ENCODE results near the gene SSH3.

SSH3 gene

DNA sequence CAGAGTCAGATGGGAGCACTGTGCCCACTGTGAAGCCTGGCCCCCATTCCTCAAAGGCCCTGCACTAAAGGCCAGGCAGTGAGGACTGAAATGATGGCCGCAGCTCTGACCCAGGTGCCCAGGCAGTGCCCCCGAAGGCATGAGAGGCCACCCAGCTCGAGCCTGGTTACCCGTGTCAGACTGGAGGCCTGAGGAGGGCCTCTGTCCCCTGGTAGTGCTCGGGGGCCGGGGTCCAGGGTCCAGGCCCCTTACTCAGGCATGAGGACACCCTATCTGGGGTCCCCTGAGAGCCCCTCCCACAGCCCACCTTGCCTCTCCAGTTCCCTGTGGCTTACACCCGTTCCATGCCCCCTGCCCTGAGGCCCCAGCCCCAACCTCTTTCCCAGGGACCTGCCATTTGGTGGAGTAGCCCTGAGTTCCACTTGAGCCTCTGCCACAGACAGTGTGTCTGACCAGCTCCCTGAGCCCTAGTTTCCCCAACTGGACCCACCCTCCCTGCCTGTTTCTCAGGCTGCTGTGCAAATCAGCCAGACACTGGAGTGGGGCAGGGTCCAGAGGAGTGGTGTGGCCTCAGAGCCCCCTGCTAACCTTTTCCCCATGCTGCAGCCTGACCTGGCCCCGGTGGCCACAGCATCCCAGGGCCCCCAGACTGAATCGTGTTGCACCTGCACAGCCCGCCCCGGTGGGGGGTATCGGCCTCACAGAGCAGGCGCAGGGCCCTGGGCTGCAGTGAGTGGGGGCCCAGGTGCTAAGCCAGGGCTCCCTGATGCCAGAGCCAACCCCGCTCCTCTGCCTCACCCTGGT, 25.0 kb upstream of the SSH3 start:
- Histone ChIP-seq H3K27me3 (ENCODE audit: low read length) (no peaks in the 10 kb centered on the region), H3K9me3 (ENCODE audit: insufficient read depth, low read length) (no peaks in the 10 kb centered on the region), H3K9me2 (replicated peaks; ENCODE audit: insufficient read depth, low read length) (no peaks in the 10 kb centered on the region), H2AFZ (ENCODE audit: low read depth, low read length, severe bottlenecking) (no peak overlapping the region), H3K9ac (ENCODE audit: low read length) (peak overlapping the region; percentile 73), H3K79me2 (ENCODE audit: insufficient read depth, low read length) (peaks cover 58% of the 10 kb centered on the region), H4K20me1 (ENCODE audit: low read depth, low read length) (no peaks in the 10 kb centered on the region), H3F3A (ENCODE audit: insufficient read depth) (peaks cover 18% of the 10 kb centered on the region), H3K27ac (ENCODE audit: low read depth, low read length) (peak overlapping the region; percentile 97), H3K36me3 (ENCODE audit: low read length) (peaks cover 3% of the 10 kb centered on the region; the same call in 1 of the 2 replicates), H3K4me3 (ENCODE audit: insufficient read depth, low read length, poor library complexity, severe bottlenecking) (no peak overlapping the region), H3K4me2 (ENCODE audit: low read depth, low read length, poor library complexity, severe bottlenecking) (peak overlapping the region; percentile 73)
- TF ChIP-seq EZH2phosphoT487 (conservative IDR thresholded peaks at IDR 0.05; ENCODE audit: low read length): no peak
- TF ChIP-seq, protein P1, sequence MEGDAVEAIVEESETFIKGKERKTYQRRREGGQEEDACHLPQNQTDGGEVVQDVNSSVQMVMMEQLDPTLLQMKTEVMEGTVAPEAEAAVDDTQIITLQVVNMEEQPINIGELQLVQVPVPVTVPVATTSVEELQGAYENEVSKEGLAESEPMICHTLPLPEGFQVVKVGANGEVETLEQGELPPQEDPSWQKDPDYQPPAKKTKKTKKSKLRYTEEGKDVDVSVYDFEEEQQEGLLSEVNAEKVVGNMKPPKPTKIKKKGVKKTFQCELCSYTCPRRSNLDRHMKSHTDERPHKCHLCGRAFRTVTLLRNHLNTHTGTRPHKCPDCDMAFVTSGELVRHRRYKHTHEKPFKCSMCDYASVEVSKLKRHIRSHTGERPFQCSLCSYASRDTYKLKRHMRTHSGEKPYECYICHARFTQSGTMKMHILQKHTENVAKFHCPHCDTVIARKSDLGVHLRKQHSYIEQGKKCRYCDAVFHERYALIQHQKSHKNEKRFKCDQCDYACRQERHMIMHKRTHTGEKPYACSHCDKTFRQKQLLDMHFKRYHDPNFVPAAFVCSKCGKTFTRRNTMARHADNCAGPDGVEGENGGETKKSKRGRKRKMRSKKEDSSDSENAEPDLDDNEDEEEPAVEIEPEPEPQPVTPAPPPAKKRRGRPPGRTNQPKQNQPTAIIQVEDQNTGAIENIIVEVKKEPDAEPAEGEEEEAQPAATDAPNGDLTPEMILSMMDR (IDR thresholded peaks at IDR 0.05; ENCODE audit: insufficient read depth, low read length, poor library complexity, severe bottlenecking): no peak

DNA sequence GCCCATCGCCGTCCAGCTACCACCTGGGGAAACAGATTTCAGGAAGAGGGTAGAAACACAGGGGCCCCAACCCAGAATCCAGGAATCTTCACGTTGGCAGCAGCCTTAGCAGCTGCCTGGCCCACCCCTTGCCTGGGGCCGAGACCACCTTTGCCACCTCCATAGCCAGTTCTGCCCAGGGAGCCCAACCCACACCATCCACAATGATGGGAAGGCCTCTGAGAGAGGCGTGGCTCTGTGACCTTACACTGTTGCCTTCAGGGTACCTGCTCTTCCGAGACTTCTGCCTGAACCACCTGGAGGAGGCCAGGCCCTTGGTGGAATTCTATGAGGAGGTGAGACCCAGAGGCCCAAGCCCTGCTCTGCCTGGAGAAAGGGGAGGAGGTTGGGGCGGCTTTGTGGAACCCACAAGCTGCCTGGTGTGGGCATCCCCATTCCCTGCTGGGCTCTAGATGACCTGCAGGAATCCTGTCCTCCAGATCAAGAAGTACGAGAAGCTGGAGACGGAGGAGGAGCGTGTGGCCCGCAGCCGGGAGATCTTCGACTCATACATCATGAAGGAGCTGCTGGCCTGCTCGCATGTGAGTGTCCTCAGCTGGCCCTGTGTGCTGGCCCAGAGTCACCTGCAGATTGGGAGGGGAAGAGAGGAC, 24.3 kb upstream of the SSH3 start:
- TF ChIP-seq EZH2phosphoT487 (conservative IDR thresholded peaks at IDR 0.05; ENCODE audit: low read length): no peak
- TF ChIP-seq, protein P1 (IDR thresholded peaks at IDR 0.05; ENCODE audit: insufficient read depth, low read length, poor library complexity, severe bottlenecking): no peak
- no peak overlapping the region for H3K27ac ChIP-seq (ENCODE audit: low read depth, low read length)

DNA sequence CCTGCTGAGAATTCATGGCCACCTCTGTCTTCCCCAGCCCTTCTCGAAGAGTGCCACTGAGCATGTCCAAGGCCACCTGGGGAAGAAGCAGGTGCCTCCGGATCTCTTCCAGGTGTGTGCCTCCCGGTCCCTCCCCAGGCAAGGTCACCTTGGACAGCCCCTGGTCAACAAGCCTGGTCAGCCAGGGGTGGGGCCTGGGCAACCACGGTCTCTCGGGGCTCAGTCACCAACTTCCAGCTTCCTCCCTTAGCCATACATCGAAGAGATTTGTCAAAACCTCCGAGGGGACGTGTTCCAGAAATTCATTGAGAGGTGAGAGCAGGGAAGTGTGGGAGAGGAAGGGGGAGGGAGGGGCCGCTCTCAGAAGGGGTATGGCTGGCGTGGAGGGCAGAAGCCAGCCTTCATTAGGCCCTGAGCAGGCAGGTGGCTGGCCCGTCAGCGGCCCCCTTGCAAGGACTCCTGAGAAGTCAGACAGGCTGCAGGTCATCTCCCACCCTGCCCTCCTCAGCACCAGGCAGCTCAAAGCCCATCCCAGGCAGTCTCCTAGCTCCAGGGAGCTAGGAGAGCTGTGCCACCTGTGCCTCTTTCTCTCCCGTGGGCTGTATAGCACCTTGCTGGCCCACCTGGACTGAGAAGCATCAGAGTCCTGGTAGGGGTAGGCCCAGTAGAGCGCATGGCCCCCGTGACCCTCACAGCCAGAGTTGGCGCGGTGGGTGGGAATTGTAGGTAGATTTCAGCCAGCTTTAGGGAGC, 23.6 kb upstream of the SSH3 start:
- Histone ChIP-seq H3K9me3 (ENCODE audit: insufficient read depth, low read length) (no peaks in the 10 kb centered on the region), H3K27ac (ENCODE audit: low read depth, low read length) (no peak overlapping the region), H3K4me2 (ENCODE audit: low read depth, low read length, poor library complexity, severe bottlenecking) (no peak overlapping the region), H3K36me3 (ENCODE audit: low read length) (peaks cover 3% of the 10 kb centered on the region; the same call in 1 of the 2 replicates), H3F3A (ENCODE audit: insufficient read depth) (peaks cover 18% of the 10 kb centered on the region), H3K9ac (ENCODE audit: low read length) (no peak overlapping the region), H3K4me3 (ENCODE audit: insufficient read depth, low read length, poor library complexity, severe bottlenecking) (no peak overlapping the region), H4K20me1 (ENCODE audit: low read depth, low read length) (no peaks in the 10 kb centered on the region), H3K9me2 (replicated peaks; ENCODE audit: insufficient read depth, low read length) (no peaks in the 10 kb centered on the region), H3K79me2 (ENCODE audit: insufficient read depth, low read length) (peaks cover 44% of the 10 kb centered on the region), H3K27me3 (ENCODE audit: low read length) (no peaks in the 10 kb centered on the region), H2AFZ (ENCODE audit: low read depth, low read length, severe bottlenecking) (no peak overlapping the region)
- TF ChIP-seq, protein P1 (IDR thresholded peaks at IDR 0.05; ENCODE audit: insufficient read depth, low read length, poor library complexity, severe bottlenecking): no peak
- no peak for TF ChIP-seq EZH2phosphoT487 (conservative IDR thresholded peaks at IDR 0.05; ENCODE audit: low read length)

More for the DNA sequence above, 24.3 kb upstream of the SSH3 start:
- Histone ChIP-seq H3K9me3 (ENCODE audit: insufficient read depth, low read length) (no peaks in the 10 kb centered on the region), H3F3A (ENCODE audit: insufficient read depth) (peaks cover 18% of the 10 kb centered on the region), H3K4me3 (ENCODE audit: insufficient read depth, low read length, poor library complexity, severe bottlenecking) (no peak overlapping the region), H3K79me2 (ENCODE audit: insufficient read depth, low read length) (peaks cover 51% of the 10 kb centered on the region), H3K4me2 (ENCODE audit: low read depth, low read length, poor library complexity, severe bottlenecking) (no peak overlapping the region), H3K9ac (ENCODE audit: low read length) (no peak overlapping the region), H3K9me2 (replicated peaks; ENCODE audit: insufficient read depth, low read length) (no peaks in the 10 kb centered on the region), H3K27me3 (ENCODE audit: low read length) (no peaks in the 10 kb centered on the region), H3K36me3 (ENCODE audit: low read length) (peaks cover 3% of the 10 kb centered on the region; the same call in 1 of the 2 replicates), H4K20me1 (ENCODE audit: low read depth, low read length) (no peaks in the 10 kb centered on the region), H2AFZ (ENCODE audit: low read depth, low read length, severe bottlenecking) (no peak overlapping the region)

All from SU-DHL-6 (cell line).